ENCODE measurements around the gene LAMP1. TPM values are rescaled to one million over a fixed set of nuclear protein-coding genes. Genes with fewer than 3 reads are reported as not detected.
"Not testable (repeated sequence)": the region's sequence is repeated elsewhere in the genome, so short reads cannot be mapped to it uniquely, and the experiment has no call there.

LAMP1 gene
- total RNA-seq, 1 donor from 2014 or later = 101 TPM

DNA sequence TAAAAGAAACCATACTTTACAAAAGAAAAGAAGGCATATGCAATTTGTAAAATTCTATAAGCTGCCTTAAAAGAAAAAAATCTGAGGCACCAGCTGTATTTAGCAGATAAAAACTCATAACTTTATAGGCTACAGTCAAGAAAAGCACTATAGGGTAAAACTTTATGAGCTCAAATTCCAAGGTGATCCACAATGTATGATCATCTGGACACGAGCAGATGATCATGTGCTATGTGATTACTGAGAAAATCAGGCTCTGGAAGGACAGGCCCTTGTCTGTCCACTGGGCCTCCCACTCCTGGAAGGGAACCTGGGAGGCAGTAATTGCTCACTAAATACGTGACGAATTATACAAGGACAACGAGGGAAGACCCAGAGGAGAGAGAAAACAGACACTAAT lies 59.6 kb downstream of the LAMP1 start:
- DNase-seq (ENCODE audit: low spot score) = no peak

DNA sequence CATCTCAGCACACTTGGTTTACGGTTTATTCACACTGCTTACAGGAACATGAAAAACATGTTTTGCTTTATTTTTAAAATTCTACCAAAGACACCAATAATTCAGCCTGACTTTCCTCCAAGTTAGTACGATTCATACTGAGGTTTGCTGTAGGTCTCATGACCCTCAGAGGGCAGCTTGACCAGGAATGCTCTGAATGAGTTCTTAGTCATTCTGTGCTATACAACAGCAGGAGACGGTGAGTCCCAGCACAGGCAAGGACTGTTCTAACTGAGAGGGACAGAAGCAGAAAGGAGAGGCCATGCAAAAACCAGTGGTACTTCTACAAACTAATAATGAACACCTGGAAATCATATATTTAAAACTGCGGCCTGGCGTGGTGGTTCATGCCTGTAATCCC lies 60.5 kb downstream of the LAMP1 start:
- no peak for DNase-seq (ENCODE audit: low spot score)

DNA sequence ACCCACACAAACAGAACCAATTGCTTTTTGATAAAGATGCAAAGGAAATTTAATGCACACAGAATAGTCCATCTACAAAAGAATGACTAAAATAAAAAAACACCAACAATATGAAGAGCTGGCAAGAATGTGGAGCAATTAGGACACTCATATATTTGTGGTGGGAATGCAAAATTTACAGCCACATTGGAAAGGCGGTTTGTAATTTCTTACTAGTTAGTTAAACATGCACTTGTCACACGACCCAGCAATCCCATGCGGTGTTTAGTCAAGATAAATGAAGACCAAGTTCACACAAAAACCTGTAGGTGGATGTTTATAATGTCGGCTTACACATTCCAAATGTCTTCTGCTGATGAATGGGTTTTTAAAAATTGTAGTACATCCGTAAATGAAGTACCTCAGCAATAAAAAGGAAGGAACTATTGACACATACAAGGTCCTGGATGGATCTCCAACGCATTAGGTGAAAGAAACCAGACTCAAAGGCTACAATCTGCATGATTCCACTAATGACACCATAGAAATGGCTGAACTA lies 61.7 kb downstream of the LAMP1 start:
- DNase-seq (ENCODE audit: low spot score) = no peak

DNA sequence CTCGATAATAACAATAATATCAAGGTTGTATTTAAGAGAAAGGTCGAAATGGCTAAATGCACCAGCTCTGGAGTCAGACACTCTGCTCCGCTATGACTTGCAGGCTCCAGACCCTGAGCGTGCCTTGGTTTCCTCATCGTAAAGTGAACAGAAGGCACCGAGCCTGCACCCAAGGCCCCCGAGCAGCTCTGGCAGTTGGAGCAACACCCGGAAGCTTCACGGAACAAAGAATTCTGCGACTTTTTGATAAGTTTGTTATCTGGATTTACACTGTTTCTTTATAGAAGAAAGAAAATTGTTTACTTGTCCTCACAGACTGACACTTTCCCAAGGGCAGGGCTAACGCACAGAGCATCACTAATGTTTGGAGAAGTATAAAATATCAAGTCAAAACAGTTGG lies 62.5 kb downstream of the LAMP1 start:
- DNase-seq (ENCODE audit: low spot score) = no peak

DNA sequence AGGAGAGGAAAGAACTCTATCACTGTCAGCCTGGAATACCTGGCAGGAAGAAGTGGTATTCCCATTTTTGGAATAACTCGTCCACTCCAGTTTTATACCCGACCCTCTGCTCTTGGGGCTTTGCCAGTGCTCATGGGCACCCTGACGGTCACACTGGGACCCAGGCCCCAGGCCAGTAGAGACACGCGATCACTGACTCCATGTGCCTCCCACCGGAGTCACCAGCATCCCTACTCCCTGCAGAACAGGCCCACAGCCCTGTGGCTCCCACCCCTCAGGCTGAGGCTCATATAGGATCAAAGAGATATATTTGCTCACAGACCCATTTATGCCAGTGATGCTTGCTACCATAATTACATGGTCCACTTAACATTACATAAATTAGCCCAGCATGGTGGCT lies 63.4 kb downstream of the LAMP1 start:
- DNase-seq (ENCODE audit: low spot score) = no peak

DNA sequence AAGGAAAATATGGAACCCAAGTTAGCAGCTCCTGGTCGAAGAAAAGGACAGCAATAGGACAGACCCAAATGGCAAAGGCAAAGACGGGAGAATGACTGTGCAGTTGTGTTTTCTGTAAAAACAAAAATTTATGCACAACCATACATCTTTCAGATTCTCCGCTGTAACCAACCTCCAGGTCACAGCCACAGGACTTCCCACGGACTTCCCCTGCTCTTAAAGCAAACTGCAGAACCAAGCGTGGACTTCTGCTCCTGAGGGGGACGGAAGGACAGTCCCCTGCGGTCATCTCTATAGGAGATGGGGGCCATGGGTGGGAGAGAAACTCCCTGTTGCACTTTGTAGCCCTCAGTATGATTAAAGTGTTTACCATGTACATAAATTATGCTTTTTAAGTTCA lies 64.4 kb downstream of the LAMP1 start:
- no peak for DNase-seq (ENCODE audit: low spot score)

DNA sequence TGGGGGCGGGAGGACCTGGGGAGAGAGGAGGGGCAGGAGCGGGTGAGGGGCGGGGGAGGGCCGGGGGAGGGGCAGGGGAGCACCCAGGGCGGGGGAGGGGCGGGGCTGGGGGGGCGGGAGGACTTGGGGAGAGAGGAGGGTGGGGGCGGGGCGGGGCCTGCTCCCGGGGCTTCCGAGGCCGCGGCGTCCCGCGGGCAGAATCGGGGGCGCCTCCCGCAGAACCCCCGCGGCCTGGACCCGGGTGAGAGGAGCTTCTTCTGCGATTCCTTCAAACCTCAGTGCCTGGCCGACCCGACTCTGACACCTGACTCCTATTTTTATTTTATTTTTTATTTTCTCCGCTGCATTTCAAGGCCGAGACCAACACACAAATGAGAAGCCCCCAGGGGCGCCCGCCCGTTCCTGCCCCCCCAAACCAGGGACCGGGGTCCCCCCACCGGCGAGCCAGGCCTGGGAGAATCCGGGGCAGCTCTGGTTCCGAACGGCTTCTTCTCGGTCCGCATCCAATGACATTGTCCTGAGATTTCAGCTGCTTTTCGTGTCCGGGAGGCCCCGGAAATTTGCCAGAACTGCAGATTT lies 67.4 kb downstream of the LAMP1 start:
- peak; percentile 18 for DNase-seq (ENCODE audit: low spot score)

DNA sequence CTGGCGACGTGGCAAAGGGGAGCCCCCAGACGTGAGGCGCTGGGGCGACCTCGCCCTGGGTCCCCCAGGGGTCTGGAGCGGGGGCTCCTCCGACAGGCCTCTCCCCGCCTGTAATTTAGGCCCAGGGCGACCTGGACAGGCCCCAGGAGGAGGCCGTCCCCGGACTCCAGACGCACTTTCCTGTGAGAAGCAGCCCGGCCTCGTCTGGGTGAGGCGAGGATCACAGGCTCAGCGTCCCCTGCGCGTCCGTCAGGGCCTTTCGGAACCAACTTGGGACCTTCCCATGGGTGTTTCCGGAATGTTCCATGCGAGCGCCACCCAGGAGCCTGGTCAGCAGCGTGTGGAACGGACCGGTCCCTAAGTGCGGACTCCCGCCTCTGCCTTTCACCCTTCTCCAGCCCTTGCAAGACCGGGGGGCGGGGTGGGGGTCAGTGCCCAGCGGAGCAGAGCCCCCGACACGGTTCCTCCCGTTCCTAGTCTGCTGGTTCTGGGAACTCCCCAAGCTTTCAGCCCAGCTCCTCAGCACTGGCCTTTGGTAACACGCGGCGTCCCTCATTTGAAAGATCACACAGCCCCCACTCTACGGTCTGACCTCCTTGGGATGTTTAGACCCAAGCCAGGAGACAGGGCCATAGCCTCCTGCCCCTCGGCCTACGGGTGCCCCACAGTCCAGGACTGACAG lies 68.0 kb downstream of the LAMP1 start:
- DNase-seq (ENCODE audit: low spot score) = no peak

DNA sequence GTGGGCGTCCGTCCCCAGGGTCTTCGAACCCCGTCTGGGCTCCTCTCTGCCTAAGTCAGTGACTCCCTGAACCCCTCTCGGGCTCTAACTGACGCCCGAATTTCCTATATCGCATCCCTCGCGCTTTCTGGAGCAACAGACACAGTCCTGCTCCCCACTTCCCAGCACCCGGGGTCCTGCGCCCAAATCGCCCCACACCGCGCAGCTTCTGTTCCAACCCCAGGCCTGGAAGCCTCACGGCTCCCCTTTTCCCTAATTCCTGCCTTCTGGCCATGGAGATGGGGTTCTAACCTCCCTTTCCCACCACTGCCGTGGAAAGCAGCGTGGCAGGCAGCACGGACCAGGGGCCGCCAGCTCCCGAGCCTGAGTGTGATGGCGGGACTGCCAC lies 68.5 kb downstream of the LAMP1 start:
- DNase-seq (ENCODE audit: low spot score) = no peak

DNA sequence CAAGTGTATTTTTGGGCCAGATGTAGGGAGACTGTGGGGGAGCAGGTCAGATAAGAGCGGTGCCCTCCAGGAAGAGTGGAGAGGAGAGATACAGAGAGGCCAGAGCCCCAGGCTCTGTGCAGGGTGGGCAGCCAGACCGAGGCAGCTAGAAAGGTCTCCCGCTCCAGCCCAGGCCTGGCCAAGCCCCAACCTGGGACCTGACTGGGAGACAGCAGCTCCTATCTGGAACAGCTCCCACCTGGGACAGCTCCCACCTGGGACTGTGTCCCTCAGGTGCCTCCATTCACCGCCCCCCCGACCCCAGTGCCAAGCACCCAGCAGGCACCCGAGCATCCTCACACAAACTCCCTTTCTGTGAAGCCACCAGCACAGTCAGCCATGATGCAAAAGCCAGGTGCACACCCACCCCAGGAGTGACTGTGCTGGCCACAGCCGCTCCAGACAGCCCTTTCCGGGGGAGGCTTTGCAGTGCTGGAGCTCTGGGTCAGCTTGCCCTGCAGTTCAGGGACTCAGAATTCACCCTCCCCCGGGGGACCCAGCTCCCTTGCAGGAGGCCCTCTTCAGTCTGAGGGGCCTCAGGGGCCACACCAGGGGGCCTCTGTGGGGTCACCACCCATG lies 69.0 kb downstream of the LAMP1 start:
- DNase-seq (ENCODE audit: low spot score) = no peak

DNA sequence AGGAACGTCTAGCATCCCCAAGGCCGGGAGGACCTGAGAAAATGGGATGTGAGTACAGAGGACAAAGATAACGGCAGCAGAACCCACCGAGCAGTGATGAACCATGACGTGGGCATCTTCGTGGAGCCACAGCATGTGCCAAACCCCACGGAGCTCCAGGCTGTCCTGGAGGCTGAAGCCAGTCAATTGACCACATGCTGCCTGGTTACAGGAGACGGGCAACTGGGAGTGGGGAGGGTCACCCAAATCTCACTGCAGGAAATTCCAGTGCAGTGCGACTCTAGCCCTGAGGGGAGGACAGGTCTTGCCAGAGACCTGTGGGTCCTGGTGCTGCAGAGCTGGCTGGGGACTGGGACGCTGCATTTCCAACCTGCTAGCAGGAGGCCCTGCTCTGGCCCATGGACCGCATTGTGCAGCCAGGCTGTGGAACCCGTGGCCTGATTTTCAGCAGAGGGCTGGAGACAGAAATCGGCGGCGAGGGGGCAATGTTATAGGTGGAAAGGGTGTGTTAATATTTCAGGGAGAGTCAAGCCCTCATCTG lies 70.1 kb downstream of the LAMP1 start:
- DNase-seq (ENCODE audit: low spot score) = no peak

DNA sequence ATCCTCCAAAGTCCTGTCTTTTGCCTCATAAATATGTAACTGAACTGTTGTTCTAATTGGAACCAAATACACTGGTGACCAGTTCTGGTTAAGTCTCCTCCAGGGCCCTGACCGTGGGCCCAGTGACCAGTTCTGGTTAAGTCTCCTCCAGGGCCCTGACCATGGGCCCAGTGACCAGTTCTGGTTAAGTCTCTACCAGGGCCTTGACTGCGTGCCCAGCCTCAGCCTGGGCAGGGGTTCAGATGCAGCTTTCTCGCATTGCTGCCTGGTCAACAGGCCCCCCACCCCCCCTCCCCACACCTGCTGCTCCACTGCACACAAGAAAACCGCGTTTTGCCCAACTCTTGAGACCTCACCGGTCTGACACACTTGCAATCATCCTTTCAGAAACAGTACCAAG lies 70.7 kb downstream of the LAMP1 start:
- DNase-seq (ENCODE audit: low spot score) = no peak

DNA sequence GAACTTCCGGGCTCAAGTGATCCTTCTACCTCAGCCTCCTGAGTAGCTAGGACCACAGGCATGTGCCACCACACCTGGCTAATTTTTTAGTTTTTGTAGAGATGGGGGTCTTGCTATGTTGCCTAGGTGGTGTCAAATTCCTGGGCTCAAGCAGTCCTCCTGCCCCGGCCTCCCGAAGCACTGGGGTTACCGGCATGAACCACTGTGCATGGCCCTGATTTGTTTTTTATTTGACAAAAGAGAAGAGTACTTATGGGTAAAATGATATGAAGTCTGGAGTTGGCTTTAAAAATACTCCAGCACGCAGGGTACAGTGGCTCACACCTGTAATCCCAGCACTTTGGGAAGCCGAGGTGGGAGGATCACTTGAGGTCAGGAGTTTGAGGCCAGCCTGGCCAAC lies 71.3 kb downstream of the LAMP1 start:
- not testable (repeated sequence) for DNase-seq (ENCODE audit: low spot score)

DNA sequence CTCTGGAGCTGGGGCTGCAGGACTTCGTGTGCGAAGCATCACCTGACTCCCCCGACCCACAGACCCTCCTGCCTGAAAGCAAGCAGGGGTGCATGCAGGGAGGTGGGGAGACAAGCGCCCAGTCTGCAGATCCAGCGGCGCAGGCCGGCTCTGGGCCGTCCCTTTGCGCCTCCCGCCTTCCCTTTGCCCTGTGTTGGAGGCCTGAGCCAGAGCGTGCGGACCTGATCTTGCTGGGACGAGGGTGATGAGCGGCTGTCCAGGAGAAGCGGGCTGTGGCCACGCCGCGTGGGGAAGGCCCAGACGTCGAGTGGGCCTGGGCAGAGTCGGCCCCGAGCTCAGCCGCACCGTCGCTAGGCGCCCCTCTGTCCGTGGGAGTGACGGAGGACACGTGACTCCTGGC lies 72.2 kb downstream of the LAMP1 start:
- no peak for DNase-seq (ENCODE audit: low spot score)

DNA sequence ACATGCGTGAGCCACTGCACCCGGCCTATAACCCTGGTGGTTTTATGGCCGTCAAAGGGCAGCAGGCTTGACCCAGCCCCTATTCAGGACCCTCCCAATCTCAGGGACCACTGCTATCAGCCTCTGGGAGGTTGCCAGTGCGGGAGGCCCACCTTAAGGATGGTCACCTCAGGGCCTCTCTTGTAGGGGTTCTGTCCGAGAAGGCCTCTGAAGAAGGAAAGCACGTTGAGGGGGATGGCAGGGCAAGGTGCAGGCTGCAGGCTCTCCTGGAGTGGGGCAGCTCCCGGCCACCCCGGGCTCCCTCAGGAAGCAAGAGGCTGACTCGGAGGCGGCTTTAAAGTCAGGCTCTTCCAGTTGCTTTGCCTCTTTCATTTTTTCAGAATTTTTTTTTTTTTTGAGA lies 72.8 kb downstream of the LAMP1 start:
- DNase-seq (ENCODE audit: low spot score) = no peak

DNA sequence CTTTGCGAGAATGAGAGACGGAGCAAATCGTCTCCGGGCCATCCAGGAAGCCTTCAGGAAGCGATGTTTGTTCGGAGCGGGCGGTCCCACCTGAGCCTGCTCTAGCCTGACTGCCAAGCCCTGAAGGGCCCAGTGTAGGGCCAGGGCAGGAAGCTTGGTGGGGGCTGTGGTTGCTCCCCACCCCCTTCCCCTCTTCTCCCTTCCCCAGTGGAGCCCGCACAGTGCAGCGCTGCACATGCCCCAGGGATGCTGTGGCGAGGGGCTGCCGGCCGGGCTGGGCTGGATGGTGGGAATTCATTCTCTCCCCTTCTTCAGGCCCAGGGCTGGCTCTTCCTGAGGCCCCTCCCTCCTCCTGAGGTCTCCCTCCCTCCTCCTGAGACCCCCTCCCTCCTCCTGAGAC lies 74.0 kb downstream of the LAMP1 start:
- no peak for DNase-seq (ENCODE audit: low spot score)

DNA sequence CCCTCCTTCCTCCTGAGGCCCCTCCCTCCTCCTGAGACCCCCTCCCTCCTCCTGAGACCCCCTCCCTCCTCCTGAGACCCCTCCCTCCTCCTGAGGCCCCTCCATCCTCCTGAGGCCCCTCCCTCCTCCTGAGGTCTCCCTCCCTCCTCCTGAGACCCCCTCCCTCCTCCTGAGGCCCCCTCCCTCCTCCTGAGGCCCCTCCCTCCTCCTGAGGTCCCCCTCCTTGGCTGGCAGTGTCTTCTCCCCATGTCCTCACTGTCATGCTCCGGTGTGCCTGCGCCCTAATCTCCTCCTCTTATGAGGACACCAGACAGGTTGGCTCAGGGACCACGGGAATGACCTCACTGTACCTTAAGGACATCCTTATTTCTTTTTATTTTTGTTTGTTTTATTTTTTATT lies 74.7 kb downstream of the LAMP1 start:
- not testable (repeated sequence) for DNase-seq (ENCODE audit: low spot score)

Other genes with a start within 250 kb of the LAMP1 start
- gene F7, start 191.4 kb upstream of the LAMP1 start, total RNA-seq (ENCODE audit: insufficient read depth, low replicate concordance) = 3.6 TPM
- 31.3 TPM for gene F10, start 174.4 kb upstream of the LAMP1 start, total RNA-seq (ENCODE audit: insufficient read depth, low replicate concordance)
- gene PROZ, start 138.6 kb upstream of the LAMP1 start, total RNA-seq (ENCODE audit: insufficient read depth, low replicate concordance) = 3.1 TPM
- gene PCID2, start 88.6 kb upstream of the LAMP1 start, total RNA-seq (ENCODE audit: insufficient read depth, low replicate concordance) = 79.9 TPM
- 237 TPM for gene CUL4A, start 87.6 kb upstream of the LAMP1 start, total RNA-seq (ENCODE audit: insufficient read depth, low replicate concordance)
- not detected for gene GRTP1, start 66.9 kb downstream of the LAMP1 start, total RNA-seq (ENCODE audit: insufficient read depth, low replicate concordance)
- gene ADPRHL1, start 156.2 kb downstream of the LAMP1 start, total RNA-seq (ENCODE audit: insufficient read depth, low replicate concordance) = 1.7 TPM
- gene DCUN1D2, start 193.5 kb downstream of the LAMP1 start, total RNA-seq (ENCODE audit: insufficient read depth, low replicate concordance) = 11.1 TPM

Data from umbilical cord (tissue), 2 donors.